Activated CD8-positive, alpha-beta memory T cell treated with anti-CD3 and anti-CD28 coated beads for 36 hours (primary cell): ENCODE results near the gene PRKAR2A. TPM values are rescaled to one million over a fixed set of nuclear protein-coding genes. Genes with fewer than 3 reads are reported as not detected.

ENCODE experiments used
- CTCF ChIA-PET: fragments of 350-600 bp; sonication (Branson Sonifier 250); formaldehyde crosslinking; loops from one replicate; lab custom pipeline; 2021; ENCODE audit warnings: antibody characterized with exemption; lab: Charles Lee
- POLR2A ChIA-PET: fragments of 350-600 bp; sonication (Branson Sonifier 250); formaldehyde crosslinking; loops from one replicate; lab custom pipeline; 2021; ENCODE audit warnings: antibody characterized with exemption; lab: Charles Lee
- total RNA-seq, 2 experiments: library from RNA; stranded (reverse); gene quantifications; one replicate each; pipeline ENCODE4 v1.2.3, GENCODE V29; 2021

The PRKAR2A gene
- total RNA-seq, 2 experiments from 2014 or later = 55.6 to 57.2 TPM

- ChIA-PET POLR2A (interaction anchor here (0.5 to 1.6 kb wide), 6 partner anchors 8 to 291 kb away, joined by 3 to 6 read pairs (median 4); partner anchors contain the start of gene WDR6), CTCF (interaction anchor here (0.6 to 1.8 kb wide), 3 partner anchors 23 to 177 kb away, joined by 5 to 7 read pairs (median 5); partner anchors contain the start of gene NCKIPSD)
Observed at GRCh38 chr3:48716508-48716981, 131.1 kb downstream of the PRKAR2A start.

- POLR2A ChIA-PET = interaction anchor here (0.5 to 0.9 kb wide), 2 partner anchors 292 to 470 kb away, joined by 3 read pairs; partner anchors contain the start of gene WDR6
- CTCF ChIA-PET = interaction anchor here (0.6 to 1.3 kb wide), 6 partner anchors 29 to 694 kb away, joined by 3 to 5 read pairs (median 4); partner anchors contain the start of gene NCKIPSD
Observed at GRCh38 chr3:48715174-48715800, 132.4 kb downstream of the PRKAR2A start.

DNA sequence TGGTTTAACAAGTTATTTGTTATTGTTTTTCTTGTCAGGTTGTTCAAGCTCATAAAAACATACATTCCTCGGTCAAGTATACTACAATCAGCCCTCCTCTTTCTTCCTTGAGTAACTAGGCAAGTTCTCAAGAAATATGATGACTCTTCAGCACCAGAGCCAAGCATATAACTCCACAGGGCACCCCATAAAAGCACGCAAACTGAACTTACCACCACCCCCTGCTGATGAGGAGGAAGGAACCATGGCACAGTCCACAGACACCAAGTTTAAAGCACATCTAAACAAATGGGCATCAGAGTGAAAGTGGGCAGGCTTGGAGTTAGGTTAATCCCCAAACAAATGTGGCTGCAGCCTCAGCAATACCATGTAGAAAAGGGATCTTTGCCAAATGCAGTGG is 135.9 kb downstream of the PRKAR2A start:
- ChIA-PET CTCF (no interaction called here), POLR2A (no interaction called here)

GRCh38 chr3:48709051-48709461 is 138.6 kb downstream of the PRKAR2A start:
- POLR2A ChIA-PET = interaction anchor here (1.2 kb wide), 1 partner anchor 7 kb away, joined by 4 read pairs; no protein-coding TSS in a partner anchor
- CTCF ChIA-PET = no interaction called here

DNA sequence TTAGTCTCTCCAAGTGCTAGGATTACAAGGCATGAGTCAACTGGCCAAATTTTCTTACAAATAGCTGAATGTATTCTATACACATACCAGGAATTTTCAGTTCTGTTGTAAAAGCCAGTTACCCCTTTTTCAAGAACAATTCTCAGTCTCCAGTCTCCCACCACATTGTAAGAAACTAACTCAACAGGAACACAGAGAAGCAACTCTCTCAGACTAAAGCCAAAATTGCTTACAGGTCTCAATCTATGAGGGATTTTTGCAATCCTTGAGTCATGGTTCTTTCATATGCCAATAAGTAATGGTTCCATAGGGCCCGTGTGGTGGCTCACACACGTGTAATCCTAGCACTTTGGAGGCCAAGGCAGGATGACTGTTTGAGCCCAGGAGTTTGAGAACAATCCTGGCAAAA is 139.2 kb downstream of the PRKAR2A start:
- CTCF ChIA-PET = no interaction called here
- POLR2A ChIA-PET = interaction anchor here (0.5 to 1.7 kb wide), 3 partner anchors 8 to 309 kb away, joined by 4 read pairs; no protein-coding TSS in a partner anchor

GRCh38 chr3:48707157-48707556 is 140.5 kb downstream of the PRKAR2A start:
- POLR2A ChIA-PET = interaction anchor here (0.6 to 1.7 kb wide), 2 partner anchors 9 to 381 kb away, joined by 3 to 4 read pairs; no protein-coding TSS in a partner anchor
- CTCF ChIA-PET = interaction anchor here (0.7 kb wide), 1 partner anchor 245 kb away, joined by 4 read pairs; no protein-coding TSS in a partner anchor

DNA sequence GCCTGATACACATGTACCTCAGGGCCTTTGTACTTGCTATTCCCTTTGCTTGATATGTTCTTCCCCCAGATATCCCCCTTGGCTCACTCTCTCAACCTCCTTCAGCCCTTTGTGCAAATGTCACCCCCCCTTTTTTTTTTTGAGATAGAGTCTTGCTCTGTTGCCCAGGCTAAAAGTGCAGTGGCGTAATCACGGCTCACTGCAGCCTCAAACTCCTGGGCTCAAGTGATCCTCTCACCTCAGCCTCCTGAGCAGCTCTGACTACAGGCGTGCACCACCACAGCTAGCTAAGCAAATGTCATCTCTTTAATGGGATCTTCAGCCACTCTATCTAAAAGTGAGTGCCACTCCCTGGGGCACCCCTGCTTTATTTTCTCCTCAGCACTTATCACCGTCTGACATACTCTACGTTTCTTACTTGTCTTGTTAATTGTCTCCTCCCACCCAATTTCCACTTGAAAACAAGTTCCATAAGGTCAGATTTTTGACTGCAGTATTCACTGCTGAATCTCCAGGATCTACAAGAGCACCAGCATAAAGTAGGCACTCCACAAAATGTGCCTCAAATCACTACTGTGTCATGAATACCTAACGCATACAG is 145.3 kb downstream of the PRKAR2A start:
- CTCF ChIA-PET = no interaction called here
- POLR2A ChIA-PET = no interaction called here

- POLR2A ChIA-PET = interaction anchor here (0.7 kb wide), 1 partner anchor 9 kb away, joined by 11 read pairs; no protein-coding TSS in a partner anchor
- CTCF ChIA-PET = no interaction called here
Observed at GRCh38 chr3:48700731-48701405, 146.8 kb downstream of the PRKAR2A start.

DNA sequence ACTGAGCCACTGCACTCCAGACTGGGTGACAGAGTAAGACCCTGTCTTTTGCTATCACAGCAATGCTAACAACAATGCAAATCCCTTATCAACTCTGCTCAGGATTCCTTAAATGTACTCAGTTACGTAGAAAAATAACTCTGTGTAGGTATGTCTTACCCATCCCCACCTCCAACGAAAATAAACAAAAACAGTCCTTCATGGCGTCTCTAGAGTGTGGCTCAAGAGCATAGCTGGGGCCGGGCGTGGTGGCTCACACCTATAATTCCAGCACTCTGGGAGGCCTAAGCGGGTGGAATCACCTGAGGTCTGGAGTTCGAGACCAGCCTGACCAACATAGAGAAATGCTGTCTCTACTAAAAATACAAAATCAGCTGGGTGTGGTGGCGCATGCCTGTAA is 148.8 kb downstream of the PRKAR2A start:
- CTCF ChIA-PET = interaction anchor here (0.6 to 1.4 kb wide), 2 partner anchors 75 to 650 kb away, joined by 3 to 4 read pairs; no protein-coding TSS in a partner anchor
- POLR2A ChIA-PET = interaction anchor here (1.5 kb wide), 1 partner anchor 9 kb away, joined by 4 read pairs; no protein-coding TSS in a partner anchor

GRCh38 chr3:48697952-48698351 is 149.7 kb downstream of the PRKAR2A start:
- ChIA-PET POLR2A (interaction anchor here (0.6 to 1.5 kb wide), 2 partner anchors 10 to 14 kb away, joined by 4 to 7 read pairs; no protein-coding TSS in a partner anchor), CTCF (interaction anchor here (1.4 kb wide), 1 partner anchor 12 kb away, joined by 5 read pairs; the partner anchor contains the start of gene NCKIPSD)

DNA sequence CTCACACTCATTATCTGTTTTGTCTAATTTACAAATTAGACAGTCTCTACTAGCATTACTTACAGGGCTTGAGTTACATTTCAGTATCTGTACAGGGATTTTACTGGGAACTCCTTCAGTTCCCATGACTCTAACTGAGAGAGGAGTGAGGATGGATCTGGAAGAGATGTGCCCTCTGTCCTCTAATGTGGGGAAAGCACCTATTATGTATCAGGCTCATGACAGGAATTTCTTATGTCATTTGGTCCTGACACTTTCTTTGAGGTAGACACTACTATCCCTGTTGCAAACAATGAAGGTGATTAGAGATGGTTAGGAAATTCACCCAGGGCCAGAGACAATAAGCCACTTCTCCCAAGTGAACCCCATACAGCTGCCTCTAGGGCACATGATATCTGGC is 151.1 kb downstream of the PRKAR2A start:
- POLR2A ChIA-PET = interaction anchor here (1.0 kb wide), 1 partner anchor 11 kb away, joined by 3 read pairs; no protein-coding TSS in a partner anchor
- CTCF ChIA-PET = no interaction called here

Other genes starting within 250 kb of the PRKAR2A start
- 100 to 1,000 TPM; 230 to 237 TPM for gene UQCRC1, start 238.2 kb downstream of the PRKAR2A start, total RNA-seq
- gene TMEM89, start 226.1 kb downstream of the PRKAR2A start, total RNA-seq = not detected
- 10 to 100 TPM; 30.4 to 32.8 TPM for gene SLC26A6, start 212.4 kb downstream of the PRKAR2A start, total RNA-seq
- 10 to 100 TPM; 23.6 to 24.4 TPM for gene CELSR3, start 185.0 kb downstream of the PRKAR2A start, total RNA-seq
- 10 to 100 TPM; 42.2 to 42.6 TPM for gene NCKIPSD, start 162.0 kb downstream of the PRKAR2A start, total RNA-seq
- 10 to 100 TPM; 42.8 to 47.9 TPM for gene IP6K2, start 130.7 kb downstream of the PRKAR2A start, total RNA-seq
- 10 to 100 TPM; 21.3 to 24.1 TPM for gene SLC25A20, start 51.0 kb upstream of the PRKAR2A start, total RNA-seq
- gene ARIH2, start 71.0 kb upstream of the PRKAR2A start, total RNA-seq = 100 to 1,000 TPM; 127 to 131 TPM
- gene P4HTM, start 142.4 kb upstream of the PRKAR2A start, total RNA-seq = 10 to 100 TPM; 24.8 to 26.8 TPM
- gene WDR6, start 159.5 kb upstream of the PRKAR2A start, total RNA-seq = 100 to 1,000 TPM; 141 to 142 TPM
- 10 to 100 TPM; 28.6 to 30.9 TPM for gene DALRD3, start 170.7 kb upstream of the PRKAR2A start, total RNA-seq
- 10 to 100 TPM; 82.6 to 85.8 TPM for gene NDUFAF3, start 174.2 kb upstream of the PRKAR2A start, total RNA-seq
- 100 to 1,000 TPM; 461 to 466 TPM for gene IMPDH2, start 181.5 kb upstream of the PRKAR2A start, total RNA-seq
- gene QRICH1, start 246.2 kb upstream of the PRKAR2A start, total RNA-seq = 100 to 1,000 TPM; 117 to 118 TPM